Pancreas (tissue), 10 donors: ENCODE data around the gene ZNF683. TPM values are rescaled to one million over a fixed set of nuclear protein-coding genes. Genes with fewer than 3 reads are reported as not detected.

ENCODE experiments used
- ATAC-seq, 4 donors: fragments of 200-7000 bp; cut with Tn5 transposase; one replicate each; pipeline versions ENCODE4 v1.8.0 to v1.9.1; 2020; ENCODE audit warnings: mild to moderate bottlenecking in 4 of 4, moderate library complexity in 4 of 4
- DNase-seq, 6 donors: peaks; one replicate each; pipeline ENCODE4 v3.0.0-alpha.2; 2020
- FAIRE-seq: peaks from 2 replicates; lab custom pipeline; 2012; peaks lifted over from hg19 to GRCh38; lab: Jason Lieb, UNC
- H3K27ac ChIP-seq, 4 donors: fragments of 200-600 bp; sonication (generic); 1 replicate in 3 of 4; 2 replicates in 1 of 4; pipeline versions ENCODE4 v1.5.0 to v1.8.0; 2020
- H3K27me3 ChIP-seq, 4 donors: fragments of 200-600 bp; one replicate each; pipeline ENCODE4 v1.8.0; 2021
- H3K36me3 ChIP-seq, 3 donors: fragments of 200-600 bp; sonication (generic) in 1 of 3; one replicate each; pipeline versions ENCODE4 v1.5.0 to v1.8.0; 2020 to 2021
- H3K4me1 ChIP-seq, 3 donors: fragments of 200-600 bp; one replicate each; pipeline ENCODE4 v1.8.0; 2021
- H3K4me3 ChIP-seq, 4 donors: fragments of 200-600 bp; sonication (generic) in 2 of 4; one replicate each; pipeline versions ENCODE4 v1.5.0 to v1.8.0; 2020 to 2021
- H3K9me3 ChIP-seq, 4 donors: fragments of 200-600 bp; one replicate each; pipeline ENCODE4 v1.8.0; 2021
- WGBS, 2 donors: extraction: QIAGEN DNeasy Blood & Tissue Kit; methylation state at CpG; one replicate each; pipeline ENCODE4 v1.1.7; 2013; 5-methylcytosine and 5-hydroxymethylcytosine counted together
- intact Hi-C, 3 donors: fragments of 100-400 bp; cut with DNase I; formaldehyde crosslinking; loops; one replicate each; pipeline versions ENCODE4 v1.11.1 to v1.14.2; 2022
- polyA plus RNA-seq, 2 donors: library from polyadenylated mRNA; stranded (reverse); fragments of 200-250 nt; gene quantifications; one replicate each; pipeline ENCODE4 v1.2.3, GENCODE V29; 2013
- total RNA-seq, 6 donors: library from RNA; stranded (reverse); fragmentation: NEBNext Ultra II Directional in 4 of 6; extraction: Animal tissue kit (Norgen Biotek cat#: 25700) in 4 of 6; gene quantifications; one replicate each; pipeline versions ENCODE4 v1.2.1 to v1.2.4, GENCODE V29; 2021 to 2023
- TF ChIP-seq, protein P1 (sequence below), 4 donors: fragments of 200-600 bp; sonication (generic) in 3 of 4; IDR thresholded peaks; one replicate each; pipeline versions ENCODE4 v1.5.0 to v1.8.0; 2021; ENCODE audit warnings: antibody characterized with exemption in 4 of 4
- donor health status: healthy with polysubstance abuse.
- donor health status: DM: no; HTN: no; CAD: no; lungs with moderate emphysema.
- donor health status: DM: no; HTN: no; CAD: no.
- donor health status: control.
- donor health status: control.
- donor health status: Bipolar disorder and iron deficiency.
- donor health status: DM: yes; HTN: yes; CAD: no.
- donor health status: DM: no; HTN: no; CAD: no.
- donor health status: DM: no; HTN: no; CAD: no.
- donor health status: DM: yes; HTN: yes; CAD: no.

The ZNF683 gene
- total and polyA plus RNA-seq, 8 donors: 0.12 to 0.47 (median 0.27) TPM; not detected in 4

GRCh38 chr1:26340047-26340481 is 32.5 kb downstream of the ZNF683 start:
- Histone ChIP-seq H3K36me3 (no peaks in the 10 kb centered on the region), H3K4me3 (no peak overlapping the region), H3K4me1 (no peaks in the 10 kb centered on the region), H3K9me3 (no peaks in the 10 kb centered on the region), H3K27me3 (no peaks in the 10 kb centered on the region), H3K27ac (no peak overlapping the region)
- DNase-seq: no peak
- FAIRE-seq: no peak
- TF ChIP-seq, protein P1, sequence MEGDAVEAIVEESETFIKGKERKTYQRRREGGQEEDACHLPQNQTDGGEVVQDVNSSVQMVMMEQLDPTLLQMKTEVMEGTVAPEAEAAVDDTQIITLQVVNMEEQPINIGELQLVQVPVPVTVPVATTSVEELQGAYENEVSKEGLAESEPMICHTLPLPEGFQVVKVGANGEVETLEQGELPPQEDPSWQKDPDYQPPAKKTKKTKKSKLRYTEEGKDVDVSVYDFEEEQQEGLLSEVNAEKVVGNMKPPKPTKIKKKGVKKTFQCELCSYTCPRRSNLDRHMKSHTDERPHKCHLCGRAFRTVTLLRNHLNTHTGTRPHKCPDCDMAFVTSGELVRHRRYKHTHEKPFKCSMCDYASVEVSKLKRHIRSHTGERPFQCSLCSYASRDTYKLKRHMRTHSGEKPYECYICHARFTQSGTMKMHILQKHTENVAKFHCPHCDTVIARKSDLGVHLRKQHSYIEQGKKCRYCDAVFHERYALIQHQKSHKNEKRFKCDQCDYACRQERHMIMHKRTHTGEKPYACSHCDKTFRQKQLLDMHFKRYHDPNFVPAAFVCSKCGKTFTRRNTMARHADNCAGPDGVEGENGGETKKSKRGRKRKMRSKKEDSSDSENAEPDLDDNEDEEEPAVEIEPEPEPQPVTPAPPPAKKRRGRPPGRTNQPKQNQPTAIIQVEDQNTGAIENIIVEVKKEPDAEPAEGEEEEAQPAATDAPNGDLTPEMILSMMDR (IDR thresholded peaks at IDR 0.05): no peak
- ATAC-seq: no peak
- 46 to 50% methylated on average over 4 of the region's 4 CpGs for WGBS, 2 donors
- intact Hi-C loops: no loop called here

GRCh38 chr1:26338670-26339069 is 33.9 kb downstream of the ZNF683 start:
- TF ChIP-seq, protein P1 (IDR thresholded peaks at IDR 0.05): no peak
- H3K27ac ChIP-seq: no peak overlapping the region
- DNase-seq: no peak
- FAIRE-seq: no peak
- no peaks in the 10 kb centered on the region for H3K9me3 ChIP-seq
- H3K36me3 ChIP-seq: no peaks in the 10 kb centered on the region
- H3K4me3 ChIP-seq: no peak overlapping the region
- 77 to 88% methylated on average over 1 of the region's 1 CpG for WGBS, 2 donors
- no peaks in the 10 kb centered on the region for H3K27me3 ChIP-seq
- no peak for ATAC-seq
- no peaks in the 10 kb centered on the region for H3K4me1 ChIP-seq
- intact Hi-C loops: no loop called here

GRCh38 chr1:26337625-26338024 is 34.9 kb downstream of the ZNF683 start:
- H3K27me3 ChIP-seq: no peaks in the 10 kb centered on the region
- DNase-seq (no peak), ATAC-seq (no peak), FAIRE-seq (no peak)
- no peak overlapping the region for H3K4me3 ChIP-seq
- H3K27ac ChIP-seq: no peak overlapping the region
- no peaks in the 10 kb centered on the region for H3K36me3 ChIP-seq
- WGBS, 2 donors: 73 to 81% methylated on average over 3 to 4 of the region's 4 CpGs
- no peaks in the 10 kb centered on the region for H3K4me1 ChIP-seq
- TF ChIP-seq, protein P1 (IDR thresholded peaks at IDR 0.05): no peak
- H3K9me3 ChIP-seq: no peaks in the 10 kb centered on the region
- intact Hi-C loops: no loop called here

DNA sequence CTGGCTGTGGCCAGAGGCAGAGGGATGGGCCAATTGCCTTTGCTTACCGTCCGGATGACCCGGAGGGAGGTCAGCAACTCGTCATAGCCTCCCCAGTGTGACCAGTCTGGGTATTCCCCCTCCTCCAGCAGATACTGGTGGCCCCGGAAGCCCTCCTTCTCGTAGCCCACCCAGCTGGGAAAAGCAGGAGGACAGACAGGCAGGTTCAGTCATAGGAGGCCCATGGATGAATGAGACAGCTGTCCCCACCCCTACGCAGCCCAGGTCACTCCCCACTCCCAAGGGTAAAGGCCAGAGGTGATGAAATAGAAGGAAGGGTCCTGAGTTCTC is 35.4 kb downstream of the ZNF683 start:
- ATAC-seq (no peak), FAIRE-seq (no peak)

More for the DNA sequence above, 35.4 kb downstream of the ZNF683 start:
- TF ChIP-seq, protein P1 (IDR thresholded peaks at IDR 0.05): no peak
- H3K4me3 ChIP-seq: no peak overlapping the region
- no peaks in the 10 kb centered on the region for H3K4me1 ChIP-seq
- intact Hi-C loops: no loop called here
- H3K27ac ChIP-seq: no peak overlapping the region
- H3K36me3 ChIP-seq: no peaks in the 10 kb centered on the region
- DNase-seq: peak in 1 of 6 donors; percentile 16
- H3K9me3 ChIP-seq: no peaks in the 10 kb centered on the region
- 85 to 94% methylated on average over 7 of the region's 7 CpGs for WGBS, 2 donors
- no peaks in the 10 kb centered on the region for H3K27me3 ChIP-seq
